GM21515 (cell line): ENCODE data around the gene ABCA12.
"Not testable (repeated sequence)": the region's sequence is repeated elsewhere in the genome, so short reads cannot be mapped to it uniquely, and the experiment has no call there.

Experiments
- ATAC-seq: cut with Tn5 transposase; IDR thresholded peaks from one replicate; pipeline ENCODE4 v1.9.1; 2021; ENCODE audit not compliant: unreplicated experiment

Gene ABCA12, protein sequence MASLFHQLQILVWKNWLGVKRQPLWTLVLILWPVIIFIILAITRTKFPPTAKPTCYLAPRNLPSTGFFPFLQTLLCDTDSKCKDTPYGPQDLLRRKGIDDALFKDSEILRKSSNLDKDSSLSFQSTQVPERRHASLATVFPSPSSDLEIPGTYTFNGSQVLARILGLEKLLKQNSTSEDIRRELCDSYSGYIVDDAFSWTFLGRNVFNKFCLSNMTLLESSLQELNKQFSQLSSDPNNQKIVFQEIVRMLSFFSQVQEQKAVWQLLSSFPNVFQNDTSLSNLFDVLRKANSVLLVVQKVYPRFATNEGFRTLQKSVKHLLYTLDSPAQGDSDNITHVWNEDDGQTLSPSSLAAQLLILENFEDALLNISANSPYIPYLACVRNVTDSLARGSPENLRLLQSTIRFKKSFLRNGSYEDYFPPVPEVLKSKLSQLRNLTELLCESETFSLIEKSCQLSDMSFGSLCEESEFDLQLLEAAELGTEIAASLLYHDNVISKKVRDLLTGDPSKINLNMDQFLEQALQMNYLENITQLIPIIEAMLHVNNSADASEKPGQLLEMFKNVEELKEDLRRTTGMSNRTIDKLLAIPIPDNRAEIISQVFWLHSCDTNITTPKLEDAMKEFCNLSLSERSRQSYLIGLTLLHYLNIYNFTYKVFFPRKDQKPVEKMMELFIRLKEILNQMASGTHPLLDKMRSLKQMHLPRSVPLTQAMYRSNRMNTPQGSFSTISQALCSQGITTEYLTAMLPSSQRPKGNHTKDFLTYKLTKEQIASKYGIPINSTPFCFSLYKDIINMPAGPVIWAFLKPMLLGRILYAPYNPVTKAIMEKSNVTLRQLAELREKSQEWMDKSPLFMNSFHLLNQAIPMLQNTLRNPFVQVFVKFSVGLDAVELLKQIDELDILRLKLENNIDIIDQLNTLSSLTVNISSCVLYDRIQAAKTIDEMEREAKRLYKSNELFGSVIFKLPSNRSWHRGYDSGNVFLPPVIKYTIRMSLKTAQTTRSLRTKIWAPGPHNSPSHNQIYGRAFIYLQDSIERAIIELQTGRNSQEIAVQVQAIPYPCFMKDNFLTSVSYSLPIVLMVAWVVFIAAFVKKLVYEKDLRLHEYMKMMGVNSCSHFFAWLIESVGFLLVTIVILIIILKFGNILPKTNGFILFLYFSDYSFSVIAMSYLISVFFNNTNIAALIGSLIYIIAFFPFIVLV (N-terminal part only)

GRCh38 chr2:215138479-215138878 is at the start of gene ABCA12:
Gene ABCA12 (minus strand): TSS chr2:215138626. CDS start chr2:215138208, 418 bp downstream.
- ATAC-seq, result no peak

DNA sequence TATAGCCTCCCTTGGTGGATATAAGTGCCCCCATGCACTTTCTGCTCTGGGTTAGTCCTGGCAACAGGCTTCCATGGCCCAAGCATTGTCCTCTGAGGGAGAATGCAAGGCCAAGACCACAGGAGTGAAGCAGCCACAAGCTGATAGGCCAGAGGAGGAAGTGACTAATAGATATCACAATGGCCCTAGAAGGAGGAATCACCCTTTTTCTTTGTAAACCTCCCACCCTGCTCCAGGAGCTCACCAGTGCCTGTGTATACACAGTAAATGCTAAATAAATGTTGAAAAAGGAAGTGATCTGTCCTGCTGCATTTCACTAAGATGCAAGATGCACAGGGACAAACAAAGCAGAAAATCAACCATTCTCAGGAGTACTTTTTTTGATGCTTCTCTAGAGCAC is 49.7 kb upstream of the ABCA12 start:
- ATAC-seq, result no peak

GRCh38 chr2:215186021-215186420 is 47.6 kb upstream of the ABCA12 start:
- ATAC-seq, result no peak

GRCh38 chr2:215178121-215178520 is 39.7 kb upstream of the ABCA12 start:
- ATAC-seq, result no peak

DNA sequence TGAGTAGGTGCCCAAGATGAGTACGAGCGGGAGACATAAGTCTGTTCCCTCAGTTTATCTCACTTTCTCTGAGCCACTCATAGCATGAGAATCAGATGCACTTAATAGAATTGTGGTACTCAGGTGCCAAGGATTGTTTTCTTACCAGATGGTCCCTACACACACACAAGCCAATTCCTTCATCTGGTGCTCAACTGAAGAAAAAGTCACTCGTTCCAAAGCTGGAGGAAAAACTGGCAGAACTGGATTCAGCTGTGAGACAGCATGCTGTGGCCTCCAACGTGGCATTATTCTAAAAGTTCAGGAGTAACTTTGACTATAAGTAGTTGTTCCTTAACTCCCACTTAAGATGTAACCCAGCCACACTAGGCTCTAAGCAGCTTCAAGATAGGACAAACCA is 33.4 kb upstream of the ABCA12 start:
- no peak for ATAC-seq

- peak; percentile 69 for ATAC-seq
These were observed 32.7 kb upstream of the ABCA12 start for GRCh38 chr2:215171151-215171550.

DNA sequence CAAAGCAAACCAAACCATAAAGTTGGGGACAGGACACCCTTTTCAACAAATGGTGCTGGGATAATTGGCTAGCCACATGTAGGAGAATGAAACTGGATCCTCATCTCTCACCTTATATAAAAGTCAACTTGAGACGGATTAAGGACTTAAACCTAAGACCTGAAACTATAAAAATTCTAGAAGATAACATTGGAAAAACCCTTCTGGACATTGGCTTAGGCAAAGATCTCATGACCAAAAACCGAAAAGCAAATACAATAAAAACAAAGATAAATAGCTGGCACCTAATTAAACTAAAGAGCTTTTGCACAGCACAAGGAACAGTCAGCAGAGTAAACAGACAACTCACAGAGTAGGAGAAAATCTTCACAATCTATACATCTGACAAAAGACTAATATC is 28.1 kb upstream of the ABCA12 start:
- not testable (repeated sequence) for ATAC-seq

GRCh38 chr2:215163319-215163718 is 24.9 kb upstream of the ABCA12 start:
- ATAC-seq, result not testable (repeated sequence)

GRCh38 chr2:215161301-215161829 is 22.9 kb upstream of the ABCA12 start:
- ATAC-seq, result no peak

GRCh38 chr2:215160081-215160480 is 21.7 kb upstream of the ABCA12 start:
- ATAC-seq, result no peak

DNA sequence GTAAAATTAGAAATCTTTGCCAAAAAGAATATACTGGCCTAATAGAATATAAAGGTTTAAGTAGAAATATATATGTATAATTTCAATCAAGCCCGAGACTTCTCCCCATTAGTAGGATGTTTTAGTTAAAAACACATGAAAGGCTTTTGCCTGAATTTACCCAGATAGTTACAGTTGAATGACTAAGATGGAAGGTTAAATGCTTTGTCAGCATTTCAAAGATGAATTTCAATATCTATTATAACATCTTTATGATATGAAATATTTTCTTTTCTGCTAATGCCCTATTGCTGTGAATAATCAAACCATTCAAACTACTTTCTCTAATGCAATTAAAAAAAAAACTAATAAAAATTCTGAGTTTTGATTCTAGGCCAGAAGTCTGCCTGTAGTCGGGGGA is 18.0 kb upstream of the ABCA12 start:
- ATAC-seq, result no peak

DNA sequence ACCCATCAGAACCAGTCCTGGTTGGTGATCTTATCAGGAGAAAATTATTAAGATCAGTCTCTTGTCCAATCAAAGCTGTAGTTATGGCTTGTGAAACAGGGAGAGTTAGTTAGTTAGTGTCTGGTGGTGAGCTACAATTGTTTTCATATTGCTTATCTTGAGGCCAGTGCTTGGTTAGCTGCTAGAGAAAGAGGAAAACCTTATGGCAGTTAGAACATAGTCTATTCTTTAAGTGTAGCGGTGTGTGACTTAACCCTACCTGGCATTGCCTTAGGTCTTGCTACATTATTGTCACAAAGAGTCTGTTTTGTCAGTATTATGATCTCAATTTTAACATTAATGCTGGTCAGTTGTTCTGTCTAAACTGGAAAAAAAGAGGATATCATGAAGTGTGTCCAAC is 11.5 kb upstream of the ABCA12 start:
- ATAC-seq, result no peak

- no peak for ATAC-seq
These were observed 11.1 kb upstream of the ABCA12 start for GRCh38 chr2:215149486-215149885.

DNA sequence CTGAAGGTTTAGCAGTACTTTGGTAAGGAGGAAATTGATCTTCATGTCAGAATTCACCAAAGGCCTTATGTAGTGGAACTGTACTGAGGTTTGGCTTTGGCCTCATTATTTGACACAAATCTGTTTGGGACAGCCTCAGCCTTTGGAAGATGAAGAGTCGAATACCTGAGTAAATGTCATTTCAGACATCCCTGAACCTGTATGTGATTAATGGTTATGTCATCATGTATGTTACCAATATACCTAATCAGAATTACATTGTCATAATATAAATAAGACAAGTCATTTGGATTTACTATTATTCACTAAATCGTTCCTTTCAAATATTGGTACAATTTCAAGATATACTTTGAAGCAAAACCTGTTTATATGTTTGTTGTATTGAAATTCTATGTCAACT is 10.6 kb upstream of the ABCA12 start:
- no peak for ATAC-seq

- no peak for ATAC-seq
These were observed 7.2 kb upstream of the ABCA12 start for GRCh38 chr2:215145611-215146010.

DNA sequence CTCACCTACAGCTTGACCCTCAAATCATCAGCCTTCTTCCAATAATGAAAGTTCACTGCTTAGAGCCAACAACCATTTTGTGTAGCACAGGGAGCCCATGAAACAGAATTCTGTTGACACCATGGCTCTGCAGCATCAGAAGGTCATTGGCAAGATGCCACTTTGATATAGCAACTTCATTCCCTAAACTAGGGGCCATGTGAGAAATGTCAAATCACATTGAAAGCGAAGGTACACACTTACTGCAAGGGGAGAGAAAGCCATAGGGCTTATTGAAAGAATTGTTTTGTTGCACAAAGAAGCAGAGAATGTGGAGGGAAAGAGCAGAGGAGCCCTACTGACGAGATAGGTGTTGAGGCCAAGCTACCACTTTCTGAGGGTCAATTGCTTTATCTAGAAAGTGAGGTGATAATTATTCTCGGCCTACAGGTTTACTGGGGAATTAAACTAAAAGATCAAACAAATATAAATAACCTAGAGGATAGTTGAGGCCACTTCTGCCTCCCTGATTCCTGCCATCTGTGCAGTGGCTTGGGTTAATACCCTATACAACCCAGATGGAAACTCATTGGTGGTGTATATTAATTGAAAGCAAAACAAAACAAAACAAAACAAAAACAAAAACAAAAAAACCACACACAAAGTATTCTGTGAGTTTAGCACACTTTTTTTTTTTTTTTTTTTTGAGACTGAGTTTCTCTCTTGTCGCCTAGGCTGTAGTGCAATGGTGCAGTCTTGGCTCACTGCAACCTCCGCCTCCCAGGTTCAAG is 5.9 kb upstream of the ABCA12 start:
- ATAC-seq, result no peak

GRCh38 chr2:215143458-215143857 is 5.0 kb upstream of the ABCA12 start:
- no peak for ATAC-seq

GRCh38 chr2:215141706-215142105 is 3.3 kb upstream of the ABCA12 start:
- no peak for ATAC-seq

DNA sequence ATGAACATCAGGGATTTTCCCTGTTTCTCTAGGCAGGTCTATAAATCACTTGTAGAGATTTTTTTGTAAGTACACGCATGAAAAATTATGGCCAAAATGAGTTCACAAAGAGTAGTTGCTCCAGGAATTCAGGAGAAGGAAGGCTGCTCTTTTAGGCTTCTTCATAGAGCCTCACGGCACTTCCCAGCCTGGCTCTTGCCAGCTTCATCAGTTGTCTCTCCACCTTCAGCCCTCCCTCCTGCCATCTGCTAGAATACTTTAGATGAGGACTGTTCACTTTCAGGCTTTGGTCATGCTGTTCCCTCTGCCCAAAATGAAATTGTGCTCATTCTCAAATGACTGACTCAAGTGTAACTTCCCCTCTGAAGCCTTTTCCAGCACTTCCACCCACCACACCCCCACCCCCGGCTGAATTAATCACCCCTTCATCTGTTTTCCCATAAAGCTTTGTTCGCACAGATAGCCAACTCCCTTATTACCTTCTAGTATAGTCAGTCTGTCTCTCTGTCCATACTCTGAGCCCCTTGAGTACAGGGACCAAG is 1.8 kb upstream of the ABCA12 start:
- ATAC-seq, result no peak

GRCh38 chr2:215137741-215138340 is 585 bp downstream of the ABCA12 start:
- no peak for ATAC-seq
